Gastroesophageal sphincter (tissue), 4 donors: ENCODE data around the gene TMEM37. TPM values are rescaled to one million over a fixed set of nuclear protein-coding genes. Genes with fewer than 3 reads are reported as not detected.

Experiments
- ATAC-seq: fragments of 150-250 bp; one replicate; pipeline ENCODE4 v1.9.1; 2016; ENCODE audit warnings: mild to moderate bottlenecking, moderate library complexity
- H3K27ac ChIP-seq, 4 donors: fragments of 200-600 bp; sonication (generic) in 3 of 4; 1 replicate in 3 of 4; 2 replicates in 1 of 4; pipeline ENCODE4 v1.5.1; 2016 to 2019
- H3K27me3 ChIP-seq: fragments of 200-600 bp; sonication (generic); one replicate; pipeline ENCODE4 v1.5.1; 2019
- H3K36me3 ChIP-seq, 2 donors: fragments of 200-600 bp; sonication (generic); one replicate each; pipeline ENCODE4 v1.5.1; 2019; ENCODE audit warnings: control low read depth in 1 of 2
- H3K4me1 ChIP-seq, 3 donors: fragments of 200-600 bp; sonication (generic); 1 replicate in 2 of 3; 2 replicates in 1 of 3; pipeline ENCODE4 v1.5.1; 2016 to 2019; ENCODE audit warnings: control low read depth in 2 of 3
- H3K4me3 ChIP-seq, 2 donors: fragments of 200-600 bp; sonication (generic); one replicate each; pipeline ENCODE4 v1.5.1; 2019; ENCODE audit warnings: mild to moderate bottlenecking in 1 of 2, moderate library complexity in 1 of 2
- H3K9me3 ChIP-seq, 3 donors: fragments of 200-600 bp; sonication (generic); one replicate each; pipeline ENCODE4 v1.5.1; 2017 to 2019; ENCODE audit warnings: control low read depth in 2 of 3
- CTCF ChIP-seq, 4 experiments: fragments of 200-600 bp in 2 of 4; fragments of 450-650 bp in 2 of 4; sonication (generic) in 1 of 4; IDR thresholded peaks; one replicate each; pipeline ENCODE4 v1.5.1; 2017 to 2019; ENCODE audit warnings: antibody characterized with exemption in 4 of 4, mild to moderate bottlenecking in 2 of 4, moderate library complexity in 2 of 4
- EP300 ChIP-seq: sonication (generic); formaldehyde crosslinking; IDR thresholded peaks from one replicate; pipeline ENCODE4 v1.6.1; 2017; ENCODE audit warnings: antibody characterized with exemption, mild to moderate bottlenecking
- POLR2A ChIP-seq, 2 donors: fragments of 450-650 bp; IDR thresholded peaks; one replicate each; pipeline ENCODE4 v1.6.1; 2017; ENCODE audit warnings: antibody characterized with exemption in 2 of 2, mild to moderate bottlenecking in 2 of 2, moderate library complexity in 1 of 2
- POLR2AphosphoS5 ChIP-seq: sonication (generic); formaldehyde crosslinking; IDR thresholded peaks from one replicate; pipeline ENCODE4 v1.6.1; 2017; ENCODE audit warnings: antibody characterized with exemption
- WGBS, 2 donors: methylation state at CpG; one replicate each; pipeline ENCODE4 v1.1.5; 2018; ENCODE audit warnings: low coverage in 1 of 2; 5-methylcytosine and 5-hydroxymethylcytosine counted together
- total RNA-seq, 4 donors: library from RNA; depleted of rRNA; stranded (reverse); fragments of >200 nt; gene quantifications; one replicate each; pipeline ENCODE4 v1.1.0, GENCODE V29; 2016

The TMEM37 gene
- total RNA-seq, 4 donors from 2014 or later: 3.0 to 8.1 (median 5.2) TPM; not detected in 1

- H3K36me3 ChIP-seq: no peaks in the 10 kb centered on the region
- H3K27ac ChIP-seq: peak overlapping the region in 2 of 4 donors; percentile 8 to 37
- peak; percentile 10 for ATAC-seq
- peaks cover 0 to 24% (median 8%) of the 10 kb centered on the region in 3 donors for H3K4me1 ChIP-seq
- TF ChIP-seq EP300 (no peak), POLR2AphosphoS5 (no peak), CTCF (IDR thresholded peaks at IDR 0.05) (no peak), POLR2A (IDR thresholded peaks at IDR 0.05) (no peak)
- H3K9me3 ChIP-seq: no peaks in the 10 kb centered on the region
- no peak overlapping the region for H3K4me3 ChIP-seq
- no peaks in the 10 kb centered on the region for H3K27me3 ChIP-seq
- WGBS, 2 donors: 74 to 80% methylated on average over 6 to 10 of the region's 10 CpGs
Measured at GRCh38 chr2:119429225-119429981, 2.3 kb upstream of the TMEM37 start.

GRCh38 chr2:119430023-119430498 is 1.6 kb upstream of the TMEM37 start:
- no peaks in the 10 kb centered on the region for H3K36me3 ChIP-seq
- WGBS, 2 donors: 100% methylated on average over 1 of the region's 5 CpGs; no CpG with 5 or more reads in 1 of the 2 donors
- ATAC-seq: no peak
- no peaks in the 10 kb centered on the region for H3K9me3 ChIP-seq
- no peaks in the 10 kb centered on the region for H3K27me3 ChIP-seq
- no peak overlapping the region for H3K4me3 ChIP-seq
- H3K27ac ChIP-seq: peak overlapping the region in 1 of 4 donors; percentile 26
- no peak for TF ChIP-seq POLR2AphosphoS5
- TF ChIP-seq POLR2A (IDR thresholded peaks at IDR 0.05): no peak
- TF ChIP-seq EP300: no peak
- TF ChIP-seq CTCF (IDR thresholded peaks at IDR 0.05): no peak
- peaks cover 0 to 24% (median 8%) of the 10 kb centered on the region in 3 donors for H3K4me1 ChIP-seq

- 0 to 8% methylated on average over 6 to 8 of the region's 53 CpGs for WGBS, 2 donors
- TF ChIP-seq CTCF (IDR thresholded peaks at IDR 0.05) (no peak), POLR2AphosphoS5 (no peak), EP300 (no peak), POLR2A (IDR thresholded peaks at IDR 0.05) (peak in 1 of 2 donors; percentile 24)
- H3K4me1 ChIP-seq: peaks cover 0 to 24% (median 8%) of the 10 kb centered on the region in 3 donors
- no peak for ATAC-seq
- no peaks in the 10 kb centered on the region for H3K27me3 ChIP-seq
- no peaks in the 10 kb centered on the region for H3K36me3 ChIP-seq
- H3K9me3 ChIP-seq: no peaks in the 10 kb centered on the region
- H3K27ac ChIP-seq: peak overlapping the region in 3 of 4 donors; percentile 11 to 72 (median 40)
- peak overlapping the region; percentile 45 to 53 for H3K4me3 ChIP-seq
Measured at GRCh38 chr2:119431976-119432850, 559 bp downstream of the TMEM37 start.

GRCh38 chr2:119432851-119433522 is 1.3 kb downstream of the TMEM37 start:
- H3K27ac ChIP-seq: no peak overlapping the region

More at GRCh38 chr2:119432851-119433522, 1.3 kb downstream of the TMEM37 start:
- H3K36me3 ChIP-seq: no peaks in the 10 kb centered on the region
- no peaks in the 10 kb centered on the region for H3K9me3 ChIP-seq
- WGBS, 2 donors: 95 to 100% methylated on average over 7 to 11 of the region's 17 CpGs
- H3K4me1 ChIP-seq: peaks cover 0 to 24% (median 8%) of the 10 kb centered on the region in 3 donors
- H3K27me3 ChIP-seq: no peaks in the 10 kb centered on the region
- peak overlapping the region in 1 of 2 donors; percentile 53 for H3K4me3 ChIP-seq
- TF ChIP-seq CTCF (IDR thresholded peaks at IDR 0.05) (no peak), EP300 (no peak), POLR2A (IDR thresholded peaks at IDR 0.05) (no peak), POLR2AphosphoS5 (no peak)
- ATAC-seq: no peak
